TTC549 (cell line): ENCODE results near the gene RASGRF2.
"Not testable (repeated sequence)": the region's sequence is repeated elsewhere in the genome, so short reads cannot be mapped to it uniquely, and the experiment has no call there.

Source experiments
- FAIRE-seq: peaks from 2 replicates; lab custom pipeline; 2012; peaks lifted over from hg19 to GRCh38; lab: Jason Lieb, UNC

Gene RASGRF2

GRCh38 chr5:81244451-81244850 is 284.3 kb downstream of the RASGRF2 start:
- no peak for FAIRE-seq

GRCh38 chr5:81245871-81246235 is 285.7 kb downstream of the RASGRF2 start:
- FAIRE-seq: no peak

- no peak for FAIRE-seq
Observed at GRCh38 chr5:81246697-81247096, 286.5 kb downstream of the RASGRF2 start.

GRCh38 chr5:81247441-81247972 is 287.3 kb downstream of the RASGRF2 start:
- FAIRE-seq: no peak

GRCh38 chr5:81249240-81249639 is 289.1 kb downstream of the RASGRF2 start:
- FAIRE-seq: no peak

GRCh38 chr5:81250004-81250403 is 289.8 kb downstream of the RASGRF2 start:
- FAIRE-seq: no peak

- no peak for FAIRE-seq
Observed at GRCh38 chr5:81251922-81252321, 291.8 kb downstream of the RASGRF2 start.

GRCh38 chr5:81252904-81253303 is 292.7 kb downstream of the RASGRF2 start:
- FAIRE-seq: no peak

- FAIRE-seq: no peak
Observed at GRCh38 chr5:81253875-81254274, 293.7 kb downstream of the RASGRF2 start.

GRCh38 chr5:81254886-81255559 is 294.9 kb downstream of the RASGRF2 start:
- no peak for FAIRE-seq

GRCh38 chr5:81256766-81257165 is 296.6 kb downstream of the RASGRF2 start:
- no peak for FAIRE-seq

- not testable (repeated sequence) for FAIRE-seq
Observed at GRCh38 chr5:81262796-81263195, 302.6 kb downstream of the RASGRF2 start.

GRCh38 chr5:81265101-81265500 is 304.9 kb downstream of the RASGRF2 start:
- FAIRE-seq: no peak

- no peak for FAIRE-seq
Observed at GRCh38 chr5:81268521-81269196, 308.5 kb downstream of the RASGRF2 start.

- FAIRE-seq: no peak
Observed at GRCh38 chr5:81269751-81270393, 309.7 kb downstream of the RASGRF2 start.

GRCh38 chr5:81270394-81271027 is 310.3 kb downstream of the RASGRF2 start:
- FAIRE-seq: not testable (repeated sequence)
